Stimulated activated CD8-positive, alpha-beta memory T cell treated with anti-CD3 and anti-CD28 coated beads, Interleukin-4, amount 100 ng/mL, for 1 hour (primary cell): ENCODE results near the gene BORA.
"Not testable (repeated sequence)": the region's sequence is repeated elsewhere in the genome, so short reads cannot be mapped to it uniquely, and the experiment has no call there.

Source experiments
- DNase-seq, 2 donors: peaks; one replicate each; pipeline ENCODE4 v3.0.0-alpha.2; 2020; ENCODE audit warnings: low read depth in 2 of 2, low spot score in 1 of 2

The BORA gene

GRCh38 chr13:72727417-72728289 lies at the start of gene BORA, which contains the start of gene MZT1:
BORA (plus strand) TSS chr13:72727923; CDS start chr13:72728941, 1,018 bp downstream.
MZT1 (minus strand) TSS chr13:72727629; CDS start chr13:72727602, 27 bp downstream.
- DNase-seq: peak; percentile 88 to 89

- no peak for DNase-seq
These were observed 49.4 kb upstream of the BORA start for GRCh38 chr13:72678312-72678711.

- no peak for DNase-seq
These were observed 47.4 kb upstream of the BORA start for GRCh38 chr13:72680353-72680752.

- no peak for DNase-seq
These were observed 41.0 kb upstream of the BORA start for GRCh38 chr13:72686766-72687165.

GRCh38 chr13:72689181-72689696 lies 38.5 kb upstream of the BORA start:
- DNase-seq: no peak

- DNase-seq: no peak
These were observed 34.7 kb upstream of the BORA start for GRCh38 chr13:72692884-72693514.

GRCh38 chr13:72693832-72694231 lies 33.9 kb upstream of the BORA start:
- DNase-seq: no peak

- no peak for DNase-seq
These were observed 33.4 kb upstream of the BORA start for GRCh38 chr13:72694314-72694713.

GRCh38 chr13:72696579-72696978 lies 31.1 kb upstream of the BORA start:
- DNase-seq: no peak

GRCh38 chr13:72698164-72698563 lies 29.6 kb upstream of the BORA start:
- no peak for DNase-seq

GRCh38 chr13:72700509-72700908 lies 27.2 kb upstream of the BORA start:
- no peak for DNase-seq

GRCh38 chr13:72716776-72717175 lies 10.9 kb upstream of the BORA start:
- DNase-seq: no peak

GRCh38 chr13:72726185-72726584 lies 1.5 kb upstream of the BORA start:
- DNase-seq: not testable (repeated sequence)

- DNase-seq: peak; percentile 0 to 15
These were observed 852 bp upstream of the BORA start for GRCh38 chr13:72726726-72727416.

- no peak for DNase-seq
These were observed 525 bp downstream of the BORA start for GRCh38 chr13:72728290-72728605.

GRCh38 chr13:72737033-72737432 lies 9.3 kb downstream of the BORA start:
- DNase-seq: no peak

GRCh38 chr13:72740015-72740414 lies 12.3 kb downstream of the BORA start:
- no peak for DNase-seq

- no peak for DNase-seq
These were observed 17.5 kb downstream of the BORA start for GRCh38 chr13:72745260-72745659.

GRCh38 chr13:72751220-72751619 lies 23.5 kb downstream of the BORA start:
- no peak for DNase-seq

GRCh38 chr13:72754111-72754510 lies 26.4 kb downstream of the BORA start:
- no peak for DNase-seq

- DNase-seq: no peak
These were observed 30.2 kb downstream of the BORA start for GRCh38 chr13:72757792-72758535.
